HG03469 (cell line): ENCODE measurements around the gene SFMBT2.

Source experiments
- ATAC-seq: cut with Tn5 transposase; IDR thresholded peaks from one replicate; pipeline ENCODE4 v1.9.1; 2021; ENCODE audit warnings: mild to moderate bottlenecking, moderate library complexity, moderate number of reproducible peaks; ENCODE audit not compliant: unreplicated experiment

SFMBT2 gene

DNA sequence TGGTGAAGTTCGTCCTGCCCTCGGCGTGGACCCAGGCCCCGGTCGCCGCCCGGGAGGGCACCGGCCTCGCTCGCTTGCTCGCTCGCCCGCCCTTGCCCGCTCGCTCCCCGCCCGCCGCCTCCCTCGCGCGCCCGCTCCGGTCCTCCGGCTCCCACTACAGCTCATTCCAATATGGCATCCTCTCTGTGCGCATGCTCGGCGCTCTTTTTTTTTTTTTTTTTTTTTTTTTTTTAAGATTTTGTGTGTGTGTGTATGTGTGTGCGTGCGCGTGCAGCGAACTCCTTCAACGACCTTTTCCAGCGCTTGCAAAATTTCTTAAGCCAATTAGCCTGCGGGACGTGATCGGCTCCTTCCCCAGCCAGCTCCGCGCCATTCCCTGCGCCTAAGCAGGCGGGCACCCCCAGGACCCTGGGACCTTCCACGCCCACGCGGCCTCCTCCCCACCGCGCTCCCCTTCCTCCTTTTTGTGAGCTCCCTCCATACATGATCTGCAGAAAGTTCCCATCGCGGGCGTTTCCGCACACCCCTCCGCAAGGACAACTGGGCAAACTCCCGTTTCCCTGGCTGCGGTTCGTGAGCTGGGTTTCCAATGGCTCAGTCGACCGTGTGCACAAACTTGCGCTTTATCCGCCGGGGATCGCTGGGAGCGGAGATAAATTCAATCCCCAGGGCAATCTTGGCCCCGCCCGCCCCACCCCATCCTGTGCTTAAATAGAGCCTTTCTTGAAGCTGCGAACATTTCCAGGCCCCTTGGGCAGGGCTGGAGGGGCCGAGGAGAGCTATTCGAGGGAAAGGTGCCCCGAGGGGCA is at the start of gene SFMBT2:
TSS of gene SFMBT2 (minus strand) at position 173 of the 809 bp plus-strand sequence. CDS start 29,136 bp downstream, outside the sequence.
- peak; percentile 32 for ATAC-seq

DNA sequence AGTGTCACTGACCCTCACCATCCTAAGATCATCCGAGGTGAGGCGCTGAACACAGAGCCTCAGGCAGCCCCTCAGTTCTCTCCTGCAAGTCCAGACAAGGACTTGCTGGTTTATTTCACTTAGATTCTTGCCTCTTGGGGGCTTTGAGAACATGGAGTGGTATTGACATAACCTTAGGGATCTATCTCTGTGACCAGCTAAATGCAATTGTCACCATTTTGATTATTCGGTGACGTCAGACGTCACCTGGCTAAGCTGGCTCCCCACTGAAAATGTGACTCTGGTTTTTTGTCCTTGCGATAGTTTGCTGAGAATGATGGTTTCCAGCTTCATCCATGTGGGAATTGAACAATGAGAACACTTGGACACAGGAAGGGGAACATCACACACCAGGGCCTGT is 49.2 kb upstream of the SFMBT2 start:
- no peak for ATAC-seq

DNA sequence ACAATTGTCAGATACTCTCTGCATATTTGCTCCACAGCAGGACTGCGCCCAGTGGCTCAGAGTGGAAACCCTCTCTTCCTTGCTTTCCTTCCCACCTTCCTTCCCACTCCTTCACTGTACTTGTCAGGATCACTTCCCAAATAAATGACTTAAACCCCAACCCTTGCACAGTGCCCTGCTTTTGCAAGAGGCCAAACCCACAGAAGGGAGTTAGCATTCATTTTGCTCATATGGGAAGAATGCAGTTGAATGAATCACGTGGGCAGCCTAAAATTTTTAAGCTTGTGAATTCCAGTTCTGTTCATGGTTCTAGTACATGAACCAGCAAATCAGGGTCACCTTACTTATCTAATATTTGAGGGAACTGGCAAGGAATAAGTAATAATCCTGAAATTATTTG is 47.7 kb upstream of the SFMBT2 start:
- no peak for ATAC-seq

DNA sequence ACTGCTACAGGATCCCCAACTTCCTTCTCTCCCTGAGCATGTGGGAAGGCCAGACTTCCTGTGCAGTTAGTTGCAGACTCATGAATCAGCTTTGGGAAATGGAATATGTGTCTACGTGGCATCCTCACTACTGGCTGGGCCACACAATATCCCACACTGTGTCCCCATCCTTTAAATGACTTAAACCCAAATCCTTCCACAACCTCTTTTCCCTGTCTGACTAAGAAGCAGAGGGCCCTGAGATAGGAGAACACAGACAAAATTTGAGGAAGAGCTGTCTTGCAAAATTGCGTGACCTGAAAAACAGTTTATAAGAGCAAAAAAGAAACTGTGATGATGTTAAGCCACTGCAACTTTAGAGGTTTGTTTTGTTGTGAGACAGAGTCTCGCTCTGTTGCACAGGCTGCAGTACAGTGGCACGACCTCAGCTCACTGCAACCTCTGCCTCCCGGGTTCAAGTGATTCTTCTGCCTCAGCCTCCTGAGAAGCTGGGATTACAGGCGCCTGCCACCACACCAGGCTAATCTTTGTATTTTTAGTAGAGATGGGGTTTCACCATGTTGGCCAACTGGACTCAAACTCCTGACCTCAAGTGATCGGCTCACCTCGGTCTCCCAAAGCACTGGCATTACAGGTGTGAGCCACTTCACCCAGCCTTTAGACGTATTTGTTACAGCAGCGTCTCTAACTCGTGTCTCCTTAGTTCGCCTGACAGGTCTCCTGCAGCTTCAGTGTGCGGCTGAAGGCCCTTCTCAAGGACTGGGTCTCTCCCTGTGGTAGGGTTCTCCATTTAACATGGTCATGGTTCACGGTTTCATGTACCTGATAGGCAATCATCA is 46.9 kb upstream of the SFMBT2 start:
- ATAC-seq = peak; percentile 70

DNA sequence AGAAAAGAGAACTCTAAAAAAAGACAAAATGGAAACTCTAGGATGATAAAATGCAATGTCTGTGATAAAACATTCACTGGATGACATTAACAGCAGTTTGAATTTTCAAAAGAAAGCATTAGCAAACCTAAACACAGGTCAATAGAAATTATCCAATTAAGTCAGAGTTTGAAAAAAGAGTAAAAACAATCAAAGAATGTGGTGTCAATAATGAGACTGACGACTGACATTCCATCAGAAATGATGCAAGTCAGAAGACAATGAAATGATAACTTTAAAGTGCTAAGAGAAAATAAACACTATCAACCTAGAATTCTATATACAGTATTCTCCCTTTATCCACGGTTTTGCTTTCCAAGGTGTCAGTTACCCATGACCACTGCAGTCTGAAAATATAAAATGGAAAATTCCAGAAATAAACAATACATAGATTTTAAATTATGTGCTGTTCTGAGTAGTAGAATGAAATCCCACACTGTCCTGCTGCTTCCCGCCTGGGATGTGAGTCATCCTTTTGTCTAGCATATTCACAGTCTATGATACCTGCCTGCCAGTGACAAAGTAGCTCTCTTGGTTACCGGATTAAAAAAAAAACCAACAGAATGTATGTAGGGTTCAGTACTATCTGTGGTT is 38.3 kb upstream of the SFMBT2 start:
- no peak for ATAC-seq

DNA sequence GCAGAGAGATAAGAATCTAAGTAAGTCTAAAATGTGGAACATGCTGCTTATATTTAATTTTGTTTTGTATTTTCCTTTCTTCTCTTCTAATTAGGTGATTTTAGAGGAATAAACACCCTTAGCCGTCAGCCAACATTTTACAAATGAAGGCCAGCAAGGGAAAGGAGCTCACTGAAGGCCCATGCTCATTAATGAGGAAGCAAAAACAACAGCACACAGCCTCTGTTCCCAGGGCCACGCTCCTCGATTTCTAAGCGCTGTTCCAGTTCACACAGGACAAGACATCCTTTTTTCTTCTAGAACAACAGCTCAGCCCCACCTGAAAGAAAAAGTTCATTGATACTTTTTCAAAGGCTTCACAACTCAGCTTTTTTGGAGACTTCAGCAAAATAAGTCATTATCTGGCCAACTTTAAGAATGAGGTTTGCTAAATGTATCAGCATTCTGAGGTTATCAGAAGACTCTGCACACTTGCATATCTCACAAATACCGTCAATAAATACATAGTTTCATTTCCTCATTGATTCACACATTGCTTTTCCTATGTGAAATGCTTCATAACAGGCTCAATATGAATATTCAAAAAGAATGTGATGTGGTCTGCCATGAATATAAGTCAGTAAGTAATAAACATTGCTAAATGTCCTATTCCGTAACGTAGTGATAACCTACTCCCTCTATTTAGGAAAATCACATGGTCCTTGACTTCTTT is 34.8 kb upstream of the SFMBT2 start:
- peak; percentile 63 for ATAC-seq

DNA sequence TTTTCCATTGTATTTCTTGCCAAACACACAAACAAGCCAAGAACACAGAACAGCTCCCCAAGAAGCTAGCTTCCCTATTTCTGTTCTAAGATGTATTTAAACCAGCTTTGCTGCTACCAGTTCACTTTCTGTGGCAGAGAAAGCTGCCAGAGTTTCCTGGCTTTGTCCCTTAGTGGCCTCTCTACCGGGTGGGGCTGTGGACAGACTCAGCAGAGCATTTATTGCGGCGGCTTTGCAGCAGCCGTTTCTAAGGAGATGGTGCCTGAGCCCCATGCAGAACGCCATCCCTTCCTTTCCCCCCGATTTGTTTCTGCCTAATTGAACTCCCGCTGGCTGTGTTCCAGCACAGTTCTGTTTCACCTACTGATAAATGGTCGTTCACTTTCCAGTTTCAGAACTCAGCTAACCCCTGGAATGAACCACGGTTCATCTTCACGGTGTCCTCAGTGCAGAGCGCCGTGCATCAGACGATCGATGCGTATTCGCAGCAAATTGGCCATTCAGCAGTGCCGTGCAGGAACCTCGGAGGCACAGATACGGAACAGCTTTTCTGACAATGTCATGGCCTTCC is 33.8 kb upstream of the SFMBT2 start:
- no peak for ATAC-seq

DNA sequence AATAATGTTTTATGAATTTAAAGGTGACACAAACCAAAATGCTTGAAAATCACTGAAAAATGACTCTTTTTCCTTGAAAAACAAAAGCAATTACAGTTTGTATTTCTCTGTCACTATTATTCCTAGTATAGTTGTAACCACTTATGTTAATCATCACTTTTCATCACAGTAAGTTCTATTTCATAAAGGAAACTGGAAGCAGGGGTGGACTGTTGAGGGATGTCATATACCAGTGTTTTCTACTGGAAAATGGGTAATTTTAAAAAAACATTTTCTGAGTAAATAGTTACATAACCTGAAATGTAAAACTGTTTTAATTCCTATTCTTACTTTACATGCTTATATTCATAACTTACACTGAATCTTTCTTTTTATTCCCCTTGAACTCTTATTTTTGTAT is 32.2 kb upstream of the SFMBT2 start:
- no peak for ATAC-seq

DNA sequence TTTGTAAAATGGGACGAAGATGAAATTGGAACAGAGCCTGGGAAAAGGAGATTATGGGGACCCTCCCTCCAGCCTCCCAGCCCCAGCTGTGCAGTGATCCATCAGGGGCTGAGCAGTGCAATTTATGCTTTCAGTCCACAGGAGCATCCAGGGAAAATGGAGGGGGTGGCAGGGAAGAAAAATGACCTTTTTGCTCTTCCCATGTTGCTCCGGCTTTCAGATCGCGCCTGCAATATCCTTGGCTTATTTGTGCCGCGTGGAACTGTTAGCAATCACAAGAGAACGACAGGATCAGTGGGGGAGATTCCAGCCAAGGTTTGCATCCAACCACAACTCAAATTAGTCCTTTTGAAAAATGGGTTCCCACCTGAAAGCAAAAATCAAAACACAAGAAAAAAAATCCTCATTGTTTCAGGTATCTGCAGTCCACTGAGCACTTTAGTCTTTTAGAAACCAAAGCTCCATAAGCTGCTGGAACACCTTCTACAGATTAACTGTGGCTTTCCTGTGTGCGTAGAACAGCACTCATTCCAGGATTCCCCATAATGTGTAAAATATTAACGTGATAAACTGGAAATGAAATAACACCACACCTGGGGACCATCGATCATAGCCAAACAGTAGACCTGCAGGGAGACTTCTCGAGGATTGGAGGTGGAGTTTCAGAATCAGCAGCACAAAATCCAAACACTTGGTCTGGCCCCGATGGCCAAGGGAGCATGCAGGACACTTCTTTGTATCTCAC is 30.7 kb upstream of the SFMBT2 start:
- ATAC-seq = no peak

DNA sequence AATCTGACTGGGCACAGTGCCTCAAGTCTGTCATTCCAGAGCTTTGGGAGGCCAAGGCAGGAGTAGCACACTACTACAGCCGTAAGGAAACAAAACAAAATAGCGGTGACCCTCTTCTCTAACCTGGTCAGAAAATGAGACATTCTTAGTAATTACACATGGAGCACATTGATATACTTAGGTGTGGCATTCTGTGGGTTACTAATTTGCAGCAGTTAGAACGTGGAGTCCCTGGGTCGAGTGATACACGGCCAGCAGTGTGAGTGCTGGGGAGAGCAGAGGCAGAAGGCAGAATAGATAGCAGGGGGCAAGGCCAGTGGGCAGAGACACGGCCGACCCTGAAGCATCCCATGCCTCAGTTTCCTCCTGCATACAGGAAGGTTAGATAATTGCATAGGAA is 28.9 kb upstream of the SFMBT2 start:
- no peak for ATAC-seq

DNA sequence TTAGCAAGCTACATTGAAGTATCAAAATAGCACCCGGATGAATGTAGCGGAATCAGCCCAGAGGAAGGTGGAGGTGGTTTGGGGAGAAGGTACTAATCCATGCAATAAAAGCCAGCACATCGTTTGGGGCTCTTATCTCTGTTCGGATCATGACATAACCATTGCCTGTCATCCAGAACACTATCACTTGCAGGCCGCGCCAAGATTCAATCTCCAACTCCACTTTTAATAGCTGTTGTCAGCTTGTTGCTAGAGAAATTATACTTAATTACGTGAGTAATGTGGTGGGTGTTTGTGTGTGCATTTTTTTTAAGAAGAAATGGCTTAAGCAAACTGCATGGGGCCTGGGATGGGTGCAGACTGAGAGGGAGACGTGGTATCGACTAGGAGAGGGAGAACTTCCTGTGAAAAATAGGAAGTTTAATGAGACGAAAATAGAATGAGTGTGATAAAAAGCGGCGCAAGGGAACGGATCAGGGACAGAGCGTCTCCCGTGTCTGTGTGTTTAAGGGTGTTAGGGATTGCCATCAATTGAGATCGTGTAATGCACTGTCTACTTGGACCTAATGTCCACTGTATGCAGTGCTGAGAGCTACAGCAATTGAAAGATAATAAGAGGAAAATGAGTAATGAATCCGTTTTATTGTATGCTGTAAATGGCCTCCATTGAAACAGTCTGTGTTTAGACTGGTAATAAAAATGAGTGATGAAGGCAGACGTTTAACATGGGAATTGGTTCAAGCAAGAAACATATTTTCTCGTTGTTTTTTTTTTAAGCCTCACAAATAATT is 27.6 kb upstream of the SFMBT2 start:
- no peak for ATAC-seq

DNA sequence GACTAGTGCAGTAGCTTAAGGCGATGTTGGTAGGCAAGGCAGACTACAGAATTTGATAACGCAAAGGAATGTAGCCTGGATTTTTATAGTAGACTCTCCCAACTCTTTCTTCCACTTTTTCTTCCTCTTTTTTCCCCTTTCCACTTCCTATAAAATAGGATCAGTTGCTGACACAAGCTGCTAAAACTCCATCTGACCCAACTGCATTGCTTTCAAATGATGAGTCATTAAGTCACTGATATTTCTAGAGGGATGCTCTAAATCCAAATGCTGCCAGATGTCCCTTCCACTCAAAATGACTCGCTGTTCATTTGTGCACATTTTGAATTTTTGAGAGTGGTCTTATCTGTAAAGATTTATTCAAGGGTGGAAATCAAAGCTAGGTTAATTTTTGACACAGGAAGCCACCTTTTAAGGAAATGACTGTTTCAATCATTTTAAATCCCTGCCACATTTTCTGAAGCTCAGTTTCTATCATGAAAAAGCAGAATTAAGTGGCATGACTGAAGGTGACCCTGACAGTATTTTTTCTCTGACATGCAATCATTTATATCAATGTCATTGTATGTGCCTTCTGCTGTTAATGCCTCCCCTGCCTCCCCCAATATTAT is 25.8 kb upstream of the SFMBT2 start:
- ATAC-seq = no peak

DNA sequence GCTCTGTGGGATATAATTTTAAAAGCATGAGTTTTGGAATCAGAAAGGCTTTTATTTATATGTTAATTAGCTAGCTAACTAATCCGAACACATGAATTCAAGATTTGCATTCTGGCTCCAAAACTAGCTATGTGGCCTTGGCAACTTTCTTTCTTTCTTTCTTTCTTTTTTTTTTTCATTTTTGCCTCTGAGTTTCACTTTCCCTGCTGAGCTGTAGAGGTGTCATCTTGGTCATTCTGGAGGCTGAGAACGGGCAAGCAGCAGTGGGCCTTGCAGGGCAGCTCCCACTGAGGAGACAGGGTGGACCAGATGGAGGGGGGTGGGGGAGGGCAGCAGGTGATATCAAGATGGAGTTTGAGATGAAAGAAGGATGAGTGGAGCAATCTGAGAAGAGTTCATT is 24.8 kb upstream of the SFMBT2 start:
- ATAC-seq = no peak

DNA sequence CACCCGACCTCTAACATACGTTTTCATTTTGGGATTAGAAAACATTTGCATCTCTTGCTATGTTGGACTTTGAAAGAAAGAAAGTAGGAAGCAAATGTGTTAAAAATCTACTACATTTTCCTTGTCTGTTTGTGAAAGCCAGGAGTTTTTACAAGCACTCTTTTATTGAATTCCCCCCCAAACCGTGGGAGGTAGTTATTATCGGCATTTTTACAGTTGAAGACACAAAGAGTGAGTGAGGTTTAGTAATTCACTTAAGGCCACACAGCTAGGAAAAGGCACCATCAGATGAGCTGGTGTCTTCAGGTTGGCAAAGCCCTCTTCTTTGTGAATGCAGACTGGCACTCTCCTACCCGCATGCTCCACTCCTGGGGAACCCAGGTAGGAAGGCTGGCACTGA is 23.5 kb upstream of the SFMBT2 start:
- ATAC-seq = no peak

DNA sequence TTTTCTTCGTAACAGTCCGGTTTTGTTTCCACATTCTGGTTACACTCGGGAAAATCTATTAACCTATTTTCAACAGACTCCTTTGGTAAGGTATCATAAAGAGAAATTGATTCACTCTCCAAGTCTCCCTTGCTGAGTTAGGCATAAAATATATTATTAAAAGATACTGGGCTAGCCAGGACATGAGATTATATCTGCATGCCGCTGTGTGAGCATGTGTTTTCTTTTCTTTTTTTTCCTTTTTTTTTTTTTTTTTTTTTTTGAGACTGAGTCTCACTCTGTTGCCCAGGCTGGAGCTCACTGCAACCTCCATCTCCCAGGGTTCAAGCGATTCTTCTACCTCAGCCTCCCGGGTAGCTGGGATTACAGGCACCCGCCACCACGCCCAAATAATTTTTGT is 23.0 kb upstream of the SFMBT2 start:
- ATAC-seq = no peak

DNA sequence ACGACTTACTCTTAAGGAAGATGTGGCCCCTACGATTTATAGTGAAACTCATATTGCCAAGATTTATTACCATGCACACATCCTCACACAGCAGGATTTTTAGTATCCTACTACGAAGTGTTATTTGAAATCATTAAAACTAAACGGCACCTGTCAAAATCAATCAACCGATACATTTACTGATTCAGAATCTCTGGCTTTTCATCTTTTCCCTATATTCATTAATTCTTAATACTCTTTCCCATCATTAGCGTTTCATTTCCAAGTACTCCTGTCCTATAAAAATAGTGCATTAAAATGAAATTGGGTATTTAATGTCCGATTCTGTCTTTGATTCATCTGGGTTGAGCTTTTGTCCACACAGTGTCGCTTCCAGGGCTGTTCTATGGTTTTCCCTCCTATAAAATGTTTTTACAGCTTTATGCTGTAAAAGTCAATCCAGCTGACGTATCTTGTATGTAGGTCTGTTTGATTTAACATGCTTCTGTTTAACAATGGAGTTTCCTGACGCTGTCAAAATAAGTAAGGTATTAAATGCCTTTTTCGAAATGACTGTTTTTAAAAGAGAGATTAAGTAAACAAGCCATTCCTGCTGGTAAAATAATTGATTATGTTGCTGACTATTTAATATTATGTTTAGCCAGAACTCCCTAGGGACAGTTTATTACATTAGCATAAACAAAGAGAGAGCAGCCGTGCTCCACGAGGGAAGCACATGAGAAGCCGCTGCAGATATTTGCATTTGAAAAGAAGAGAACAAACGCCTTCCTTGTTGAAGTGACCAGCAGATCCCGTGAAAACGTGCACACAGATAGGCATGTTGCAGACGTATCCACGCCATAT is 22.3 kb upstream of the SFMBT2 start:
- no peak for ATAC-seq

DNA sequence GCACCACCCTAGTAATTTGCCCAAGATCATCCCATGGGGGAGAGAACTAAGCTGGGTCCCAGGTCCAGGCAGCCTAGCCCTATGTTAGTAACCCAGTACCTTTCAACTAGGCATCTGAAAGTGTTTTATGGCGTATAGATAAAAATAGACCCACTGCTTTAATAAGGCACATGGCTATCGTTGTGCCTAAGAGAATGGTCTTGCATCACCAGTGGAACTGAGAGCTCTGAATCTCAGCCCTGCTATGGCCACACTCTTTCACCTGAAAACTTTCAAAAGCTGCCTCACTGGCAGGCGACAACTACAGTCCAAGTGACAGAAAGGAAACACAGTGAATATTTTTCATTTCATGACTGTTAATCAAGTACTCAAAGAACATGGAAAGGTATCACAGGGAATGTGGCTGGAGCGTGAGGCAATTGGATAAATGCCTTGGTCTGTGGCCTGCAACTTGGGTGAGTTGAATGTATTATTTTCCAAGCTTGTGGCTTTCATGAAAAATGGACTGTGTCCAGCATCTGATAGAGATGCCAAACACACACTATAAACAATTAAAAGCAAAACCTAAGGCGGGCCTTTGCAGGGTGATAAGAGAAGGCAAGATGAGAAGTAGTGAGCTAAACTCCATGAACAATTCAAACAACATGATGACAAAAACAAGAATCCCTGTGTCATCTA is 18.0 kb upstream of the SFMBT2 start:
- ATAC-seq = no peak
